Smooth muscle cell (in vitro differentiated cells): ENCODE measurements around the gene HOXC12. TPM values are rescaled to one million over a fixed set of nuclear protein-coding genes. Genes with fewer than 3 reads are reported as not detected.

Source experiments
- DNase-seq: peaks from one replicate; lab custom pipeline; 2025; ENCODE audit not compliant: unreplicated experiment; lab: John Stamatoyannopoulos, UW
- H2AFZ ChIP-seq: fragments of 200-600 bp; sonication (generic); 2 replicates; pipeline ENCODE4 v1.6.0; 2016; ENCODE audit warnings: antibody characterized with exemption, low read depth, mild to moderate bottlenecking
- H3F3A ChIP-seq: fragments of 200-600 bp; sonication (generic); 2 replicates; pipeline ENCODE4 v1.6.0; 2017; ENCODE audit warnings: antibody characterized with exemption, low read depth
- H3K27ac ChIP-seq: fragments of 200-600 bp; sonication (generic); 2 replicates; pipeline ENCODE4 v1.5.1; 2016; ENCODE audit warnings: low read depth, mild to moderate bottlenecking
- H3K27me3 ChIP-seq: fragments of 200-600 bp; sonication (generic); 2 replicates; pipeline ENCODE4 v1.6.1; 2016; ENCODE audit warnings: low read depth, mild to moderate bottlenecking
- H3K36me3 ChIP-seq: fragments of 200-600 bp; sonication (generic); 2 replicates; pipeline ENCODE4 v1.5.1; 2016; ENCODE audit warnings: low read depth
- H3K4me1 ChIP-seq: fragments of 200-600 bp; sonication (generic); 2 replicates; pipeline ENCODE4 v1.5.1; 2016; ENCODE audit warnings: low read depth
- H3K4me2 ChIP-seq: fragments of 200-600 bp; sonication (generic); 2 replicates; pipeline ENCODE4 v1.6.0; 2016; ENCODE audit warnings: mild to moderate bottlenecking
- H3K4me3 ChIP-seq: fragments of 200-600 bp; sonication (generic); 2 replicates; pipeline ENCODE4 v1.5.1; 2016; ENCODE audit warnings: mild to moderate bottlenecking
- H3K79me2 ChIP-seq: fragments of 200-600 bp; sonication (generic); 2 replicates; pipeline ENCODE4 v1.6.0; 2016; ENCODE audit warnings: low read depth, mild to moderate bottlenecking
- H3K9ac ChIP-seq: fragments of 200-600 bp; sonication (generic); 2 replicates; pipeline ENCODE4 v1.6.0; 2016; ENCODE audit warnings: low read depth
- H3K9me3 ChIP-seq: fragments of 200-600 bp; sonication (generic); replicated peaks from 2 replicates; pipeline ENCODE4 v1.5.1; 2016; ENCODE audit warnings: low read depth
- H4K20me1 ChIP-seq: fragments of 200-600 bp; sonication (generic); 2 replicates; pipeline ENCODE4 v1.6.0; 2016; ENCODE audit warnings: low read depth
- WGBS: methylation state at CpG from one replicate; pipeline ENCODE4 v1.1.7; 2016; ENCODE audit warnings: low lambda C conversion rate; 5-methylcytosine and 5-hydroxymethylcytosine counted together
- polyA plus RNA-seq: library from polyadenylated mRNA; unstranded; fragments of >200 nt; fragmentation: Nextera tagmentation; extraction: Ambion mirVana; gene quantifications from 2 replicates; pipeline ENCODE4 v1.2.1, GENCODE V29; 2016
- total RNA-seq: library from RNA; depleted of rRNA; stranded (reverse); fragments of >200 nt; gene quantifications from 2 replicates; pipeline ENCODE4 v1.2.3, GENCODE V29; 2014
- TF ChIP-seq, protein P1 (sequence below): fragments of 200-600 bp; sonication (generic); IDR thresholded peaks from 2 replicates; pipeline ENCODE4 v1.5.1; 2017; ENCODE audit warnings: borderline replicate concordance, mild to moderate bottlenecking, antibody characterized with exemption; ENCODE audit not compliant: insufficient read depth, poor library complexity, severe bottlenecking

HOXC12 gene
- total and polyA plus RNA-seq, 2 experiments from 2014 or later = 0.32 TPM; not detected in 1

DNA sequence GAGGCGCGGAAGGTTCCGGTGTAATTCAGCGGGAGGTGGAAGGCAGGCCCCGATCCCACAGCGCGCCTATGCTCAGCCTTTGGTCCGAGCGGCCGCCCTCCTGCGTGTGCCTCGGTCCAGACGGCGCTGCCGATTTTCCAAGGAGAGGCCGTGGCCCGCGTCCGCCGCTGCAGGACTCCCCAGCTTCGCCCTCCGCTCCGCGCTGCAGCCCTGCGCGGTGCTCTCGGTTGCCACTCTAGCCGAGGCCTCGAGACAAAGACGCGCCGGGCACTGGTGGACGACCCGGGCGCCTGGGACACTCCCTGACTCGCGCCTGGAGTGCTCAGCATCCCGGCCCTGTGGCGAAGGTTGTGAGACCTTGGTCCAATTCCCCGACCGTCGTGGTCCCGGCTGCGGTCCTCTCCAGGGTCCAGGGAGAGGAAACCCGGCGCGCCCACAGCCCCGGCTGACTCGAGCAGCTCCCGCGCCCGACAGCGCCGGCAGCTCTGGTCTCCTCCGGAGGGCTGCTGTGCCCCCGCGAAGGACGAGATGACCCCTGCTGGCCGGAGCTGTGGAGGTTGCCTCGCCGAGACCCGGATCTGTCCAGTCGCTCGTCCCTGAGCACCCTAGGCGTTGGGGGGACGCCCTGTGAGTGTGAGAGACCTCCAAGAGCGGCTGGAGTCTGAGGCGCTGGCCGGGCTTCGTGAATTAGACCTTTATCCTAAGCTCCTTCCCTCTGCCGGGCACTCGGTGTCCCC is 6.5 kb downstream of the HOXC12 start:
- no peaks in the 10 kb centered on the region for H3K9me3 ChIP-seq
- H4K20me1 ChIP-seq = no peaks in the 10 kb centered on the region
- no peaks in the 10 kb centered on the region for H3K79me2 ChIP-seq
- no peaks in the 10 kb centered on the region for H3K36me3 ChIP-seq
- H3K4me3 ChIP-seq = no peak overlapping the region
- H3K27ac ChIP-seq = no peak overlapping the region
- no peaks in the 10 kb centered on the region for H3F3A ChIP-seq
- H3K9ac ChIP-seq = no peak overlapping the region
- TF ChIP-seq, protein P1, sequence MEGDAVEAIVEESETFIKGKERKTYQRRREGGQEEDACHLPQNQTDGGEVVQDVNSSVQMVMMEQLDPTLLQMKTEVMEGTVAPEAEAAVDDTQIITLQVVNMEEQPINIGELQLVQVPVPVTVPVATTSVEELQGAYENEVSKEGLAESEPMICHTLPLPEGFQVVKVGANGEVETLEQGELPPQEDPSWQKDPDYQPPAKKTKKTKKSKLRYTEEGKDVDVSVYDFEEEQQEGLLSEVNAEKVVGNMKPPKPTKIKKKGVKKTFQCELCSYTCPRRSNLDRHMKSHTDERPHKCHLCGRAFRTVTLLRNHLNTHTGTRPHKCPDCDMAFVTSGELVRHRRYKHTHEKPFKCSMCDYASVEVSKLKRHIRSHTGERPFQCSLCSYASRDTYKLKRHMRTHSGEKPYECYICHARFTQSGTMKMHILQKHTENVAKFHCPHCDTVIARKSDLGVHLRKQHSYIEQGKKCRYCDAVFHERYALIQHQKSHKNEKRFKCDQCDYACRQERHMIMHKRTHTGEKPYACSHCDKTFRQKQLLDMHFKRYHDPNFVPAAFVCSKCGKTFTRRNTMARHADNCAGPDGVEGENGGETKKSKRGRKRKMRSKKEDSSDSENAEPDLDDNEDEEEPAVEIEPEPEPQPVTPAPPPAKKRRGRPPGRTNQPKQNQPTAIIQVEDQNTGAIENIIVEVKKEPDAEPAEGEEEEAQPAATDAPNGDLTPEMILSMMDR = no peak
- no peak overlapping the region for H2AFZ ChIP-seq
- WGBS = 4% methylated on average over 65 of the region's 72 CpGs
- peaks cover 100% of the 10 kb centered on the region for H3K27me3 ChIP-seq
- no peak for DNase-seq
- H3K4me2 ChIP-seq = no peak overlapping the region
- H3K4me1 ChIP-seq = no peaks in the 10 kb centered on the region

GRCh38 chr12:53963005-53963404 is 8.3 kb downstream of the HOXC12 start:
- H3K4me3 ChIP-seq = no peak overlapping the region
- H3K27me3 ChIP-seq = peaks cover 100% of the 10 kb centered on the region
- no peak overlapping the region for H3K27ac ChIP-seq
- H3K9me3 ChIP-seq = no peaks in the 10 kb centered on the region
- no peak overlapping the region for H3K4me2 ChIP-seq
- H3K9ac ChIP-seq = no peak overlapping the region
- H2AFZ ChIP-seq = no peak overlapping the region
- 35% methylated on average over 7 of the region's 7 CpGs for WGBS
- H3K79me2 ChIP-seq = no peaks in the 10 kb centered on the region
- H3K4me1 ChIP-seq = no peaks in the 10 kb centered on the region
- H3F3A ChIP-seq = no peaks in the 10 kb centered on the region
- TF ChIP-seq, protein P1 = no peak
- H3K36me3 ChIP-seq = no peaks in the 10 kb centered on the region
- no peak for DNase-seq
- no peaks in the 10 kb centered on the region for H4K20me1 ChIP-seq

- H3K4me2 ChIP-seq = no peak overlapping the region
Measured at GRCh38 chr12:53963434-53964314, 9.0 kb downstream of the HOXC12 start.

More at GRCh38 chr12:53963434-53964314, 9.0 kb downstream of the HOXC12 start:
- Histone ChIP-seq H3K36me3 (no peaks in the 10 kb centered on the region), H2AFZ (no peak overlapping the region), H3K9me3 (no peaks in the 10 kb centered on the region), H3K9ac (no peak overlapping the region), H3K4me1 (no peaks in the 10 kb centered on the region), H3K4me3 (no peak overlapping the region), H4K20me1 (no peaks in the 10 kb centered on the region), H3K27me3 (peaks cover 100% of the 10 kb centered on the region), H3F3A (no peaks in the 10 kb centered on the region), H3K27ac (no peak overlapping the region), H3K79me2 (no peaks in the 10 kb centered on the region)
- DNase-seq = no peak
- WGBS = 8% methylated on average over 38 of the region's 38 CpGs
- TF ChIP-seq, protein P1 = no peak
